Adrenal gland (tissue), 5 donors: ENCODE measurements around the gene ARPIN.

Experiments
- CTCF ChIP-seq, 6 experiments: fragments of 450-650 bp in 4 of 6; fragments of 200-600 bp in 2 of 6; sonication (generic) in 1 of 6; IDR thresholded peaks; 1 replicate in 5 of 6; 2 replicates in 1 of 6; pipeline versions ENCODE4 v1.5.1 to v1.8.0; 2016 to 2021; ENCODE audit warnings: antibody characterized with exemption in 6 of 6, mild to moderate bottlenecking in 2 of 6, moderate library complexity in 1 of 6
- POLR2A ChIP-seq, 2 donors: fragments of 450-650 bp; IDR thresholded peaks; one replicate each; pipeline ENCODE4 v1.6.1; 2017; ENCODE audit warnings: antibody characterized with exemption in 2 of 2, mild to moderate bottlenecking in 2 of 2, moderate library complexity in 1 of 2
- donor health status: DM: no; HTN: no; CAD: no.

- TF ChIP-seq POLR2A (IDR thresholded peaks at IDR 0.05) (no peak), CTCF (IDR thresholded peaks at IDR 0.05) (no peak)
Observed at GRCh38 chr15:89903858-89904130, 9.0 kb downstream of the ARPIN start.
